Measurements from ENCODE around the gene CSRNP3.

CSRNP3 gene

DNA sequence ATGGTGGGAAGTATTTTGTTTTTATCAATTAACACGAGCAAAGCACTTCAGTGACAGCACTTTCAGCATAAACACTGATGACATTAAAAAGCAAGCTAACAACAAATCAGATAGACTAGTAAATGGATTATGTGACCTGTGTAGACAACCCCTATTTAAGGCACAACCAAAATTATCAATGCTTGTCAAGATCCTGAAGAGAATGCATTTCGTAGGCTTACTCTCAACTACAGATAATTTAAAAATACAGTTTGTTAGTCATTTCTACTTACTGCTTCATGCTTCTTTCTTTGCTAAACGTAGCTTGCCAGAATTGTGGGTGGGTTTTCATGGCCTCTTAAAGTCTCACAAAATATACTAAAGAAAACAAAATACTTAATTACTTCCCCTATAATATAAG lies 3.4 kb downstream of the CSRNP3 start:
- no peak for FAIRE-seq

DNA sequence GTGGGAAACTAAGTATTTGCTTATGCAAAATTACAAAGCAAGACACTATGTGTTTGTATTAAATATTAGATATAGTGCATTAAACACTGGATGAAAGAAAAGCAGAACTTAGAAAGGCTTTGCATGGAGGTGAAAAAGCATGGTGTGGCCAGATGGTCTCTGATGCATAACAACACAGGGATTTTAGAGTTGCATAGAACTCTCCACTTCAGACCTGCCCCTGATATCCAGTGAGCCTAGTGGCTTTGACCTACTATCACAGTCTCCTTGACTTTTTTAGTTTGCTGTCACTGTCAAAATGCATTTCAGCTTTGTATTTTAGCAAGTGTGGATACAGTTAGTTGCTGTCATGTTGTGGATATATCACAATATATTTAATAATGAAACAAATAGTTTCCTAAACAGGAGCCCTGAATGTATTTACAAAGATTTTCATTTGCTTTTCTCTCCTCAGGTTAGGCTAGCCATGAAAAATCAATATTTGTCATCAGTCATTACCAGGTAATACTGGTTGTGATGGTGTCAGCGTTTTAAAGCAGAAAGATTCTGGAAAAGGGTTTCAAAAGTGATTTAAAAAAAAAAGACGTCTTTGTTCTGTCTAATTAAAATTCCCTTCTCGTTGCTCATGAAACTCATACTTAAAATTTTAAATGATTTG lies 5.2 kb downstream of the CSRNP3 start:
- FAIRE-seq = no peak

DNA sequence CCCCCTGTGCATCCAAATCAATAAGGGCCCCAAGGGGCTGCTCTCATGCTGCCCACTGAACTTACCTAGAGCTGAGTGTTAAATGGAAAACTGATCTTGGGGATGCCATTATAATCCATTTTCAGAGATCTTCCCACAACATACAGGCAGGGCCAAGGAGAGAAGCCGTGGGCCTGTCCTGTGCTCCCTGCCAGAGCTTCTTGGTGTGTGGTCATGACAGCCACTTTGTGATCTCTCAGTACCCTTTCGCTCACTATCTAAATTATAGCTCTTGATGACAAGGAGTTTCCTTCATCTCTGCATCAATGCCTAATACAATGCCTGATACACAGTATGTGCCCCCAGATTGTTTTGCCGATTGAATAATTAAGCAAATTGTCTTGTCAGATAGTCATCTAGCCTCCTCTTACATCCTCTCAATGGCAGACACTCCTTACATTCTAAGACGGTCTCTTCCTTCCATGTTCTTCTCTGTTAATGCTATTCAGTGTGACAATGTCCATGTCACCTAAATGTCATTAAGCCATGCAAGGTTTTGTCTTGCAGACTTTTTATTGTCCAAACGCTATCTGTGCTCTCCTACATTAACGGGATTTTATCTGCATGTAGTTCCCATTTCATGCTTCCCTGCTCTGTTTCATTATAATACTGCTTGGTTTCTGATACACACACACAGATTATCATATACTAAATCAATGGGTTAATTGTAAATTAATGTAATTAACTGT lies 5.9 kb downstream of the CSRNP3 start:
- no peak for FAIRE-seq

DNA sequence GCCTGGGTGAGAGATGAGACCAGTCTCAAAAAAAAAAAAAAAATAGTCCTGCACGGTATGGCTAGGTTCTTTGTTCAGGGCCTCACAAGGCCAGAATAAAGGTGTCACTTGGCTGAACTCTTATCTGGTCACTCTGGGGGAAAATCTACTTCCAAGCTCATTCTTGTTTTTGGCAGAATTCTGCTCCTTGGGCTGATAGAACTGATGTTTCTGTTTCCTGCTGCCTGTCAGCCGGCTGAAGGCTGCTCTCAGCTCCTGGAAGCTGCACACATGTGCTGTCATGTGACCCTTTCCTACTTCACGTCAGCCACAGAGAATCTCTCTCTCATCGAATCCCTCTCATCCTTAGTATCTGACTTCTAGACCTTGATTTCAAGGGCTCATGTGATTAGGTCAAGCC lies 10.4 kb downstream of the CSRNP3 start:
- FAIRE-seq = no peak

DNA sequence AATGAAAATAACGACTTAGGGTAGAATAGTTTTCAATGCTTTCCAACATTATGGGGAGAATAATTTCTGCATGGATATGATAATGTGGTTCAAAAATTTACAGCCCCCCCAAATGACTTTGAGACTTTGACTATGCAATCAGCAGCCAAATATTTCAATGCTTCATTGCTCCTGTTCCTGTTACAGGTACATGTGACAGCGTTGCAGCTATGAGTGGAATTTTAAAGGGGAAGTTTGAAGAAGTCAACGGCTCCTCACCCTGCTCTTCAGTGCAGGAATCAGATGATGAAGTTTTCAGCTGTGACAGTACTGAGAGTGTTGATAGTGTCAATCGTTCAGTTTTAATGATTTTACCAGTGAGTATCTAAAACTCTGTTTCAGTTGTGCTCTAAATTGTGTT lies 25.1 kb downstream of the CSRNP3 start:
- FAIRE-seq = no peak

DNA sequence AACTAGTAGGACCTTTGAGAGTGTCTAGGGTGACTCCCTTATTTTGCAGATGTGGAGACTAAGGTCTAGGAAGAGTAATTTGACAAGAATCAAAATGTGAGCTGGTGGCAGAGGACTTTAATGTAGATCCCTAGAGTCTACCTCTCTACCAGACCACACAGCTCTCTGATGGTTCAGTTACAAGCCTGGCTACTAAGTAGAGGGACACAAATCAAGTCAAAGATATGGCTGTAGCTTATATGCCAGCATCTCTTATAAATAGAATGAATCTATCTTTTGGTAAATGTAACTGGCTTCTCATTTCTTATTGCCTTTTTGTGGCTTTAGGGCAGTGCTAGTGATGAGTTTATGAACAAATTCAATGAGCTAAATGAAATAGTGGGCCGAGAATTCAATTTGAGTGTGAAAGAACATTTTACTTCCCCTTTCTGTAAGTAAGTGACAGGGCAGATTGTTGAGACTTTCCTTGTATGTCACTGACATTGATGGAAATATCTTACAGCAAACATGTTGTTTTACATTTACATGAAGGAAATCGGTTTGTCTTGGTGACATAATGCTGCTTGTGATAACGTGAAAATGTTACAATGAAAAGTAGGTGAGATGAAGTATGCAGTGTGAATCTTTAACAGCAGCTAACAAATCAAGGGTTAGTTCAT lies 28.3 kb downstream of the CSRNP3 start:
- no peak for FAIRE-seq

DNA sequence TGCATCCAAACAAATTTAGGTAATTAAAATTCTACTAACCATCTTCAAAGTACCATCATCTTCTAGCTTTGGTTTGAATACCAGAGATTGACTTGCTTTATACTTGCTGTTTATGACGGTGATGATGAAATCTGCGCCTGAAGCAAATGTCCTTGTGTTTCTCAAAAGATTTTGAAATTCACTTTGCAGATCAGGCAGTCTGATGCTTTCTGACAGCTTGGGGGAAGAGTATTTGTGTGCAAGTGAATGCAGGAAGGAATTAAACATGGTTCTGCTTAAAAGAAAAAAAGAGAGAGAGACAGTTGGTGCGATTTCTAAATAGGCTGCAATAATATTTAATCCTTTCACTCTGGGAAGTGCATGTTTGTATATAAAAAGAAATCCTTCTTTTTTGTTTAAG lies 29.6 kb downstream of the CSRNP3 start:
- FAIRE-seq = no peak

DNA sequence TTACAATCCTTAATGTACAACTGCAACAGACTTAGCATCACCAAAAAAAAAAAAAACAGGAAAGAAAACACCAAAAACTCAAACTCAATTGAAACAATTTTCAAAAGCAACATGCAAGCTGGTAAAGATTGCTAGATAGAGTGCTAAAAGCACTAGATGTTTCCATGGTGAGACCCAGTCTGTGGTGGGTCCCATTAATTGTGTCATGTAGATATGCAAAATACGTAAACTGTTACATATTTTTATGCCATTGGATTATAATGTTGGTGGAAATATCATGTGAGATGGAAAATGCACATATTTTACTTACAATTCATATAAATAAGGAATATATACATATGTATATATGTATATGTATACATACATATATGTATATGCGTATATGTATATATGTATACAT lies 30.5 kb downstream of the CSRNP3 start:
- FAIRE-seq = no peak

DNA sequence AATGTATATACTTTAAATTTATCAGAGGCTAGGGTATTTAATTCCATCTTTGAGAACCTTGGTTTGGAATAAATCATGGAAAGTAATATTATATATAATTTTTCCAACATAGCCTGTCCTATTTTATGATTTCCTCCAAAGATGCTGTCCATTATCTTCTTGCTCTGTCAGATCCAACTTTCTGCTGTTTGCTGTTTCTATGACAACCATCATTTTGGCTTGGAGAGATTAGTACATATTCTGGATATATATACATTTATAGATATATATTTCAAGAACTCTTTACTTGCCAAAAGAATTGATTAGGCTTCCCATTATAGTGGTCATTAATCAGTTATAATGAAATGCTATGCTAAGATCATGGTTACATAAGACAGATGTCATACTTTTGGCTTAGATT lies 31.3 kb downstream of the CSRNP3 start:
- FAIRE-seq = no peak

DNA sequence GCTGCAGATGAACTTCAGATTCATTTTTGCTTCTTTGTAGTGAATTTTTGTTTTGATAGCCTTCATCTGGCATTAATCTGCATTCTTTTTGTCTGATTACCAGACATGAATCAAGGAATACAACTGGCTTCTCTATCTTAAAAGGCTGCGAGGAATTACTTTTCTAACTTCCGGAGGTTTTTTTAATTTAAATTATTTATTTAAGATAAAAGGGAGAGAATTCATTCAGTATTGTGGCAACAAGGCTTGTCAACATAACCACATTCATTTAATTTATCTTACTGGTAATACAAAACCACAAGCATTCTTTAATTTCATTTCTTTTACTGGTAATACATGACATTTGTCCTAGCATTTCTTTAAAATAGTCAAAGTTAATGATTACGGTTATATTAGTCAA lies 36.0 kb downstream of the CSRNP3 start:
- no peak for FAIRE-seq

DNA sequence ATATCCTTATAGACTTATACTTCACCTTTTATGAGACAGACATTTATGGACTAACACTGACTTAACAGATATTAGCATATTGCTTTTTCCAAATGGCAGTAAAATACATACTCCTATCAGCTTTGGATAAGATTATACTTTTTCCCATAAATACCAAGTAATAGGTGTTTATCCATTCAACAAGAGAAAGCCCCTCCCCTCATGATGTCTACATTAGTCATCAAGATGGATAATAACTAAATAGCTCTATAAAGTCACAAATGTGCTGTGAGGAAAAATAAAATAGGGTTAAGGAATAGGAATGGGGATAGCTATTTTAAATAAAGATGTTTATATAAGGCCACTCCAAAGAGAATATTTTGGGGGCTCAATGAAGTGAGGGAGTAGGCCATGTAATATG lies 39.4 kb downstream of the CSRNP3 start:
- FAIRE-seq = no peak

DNA sequence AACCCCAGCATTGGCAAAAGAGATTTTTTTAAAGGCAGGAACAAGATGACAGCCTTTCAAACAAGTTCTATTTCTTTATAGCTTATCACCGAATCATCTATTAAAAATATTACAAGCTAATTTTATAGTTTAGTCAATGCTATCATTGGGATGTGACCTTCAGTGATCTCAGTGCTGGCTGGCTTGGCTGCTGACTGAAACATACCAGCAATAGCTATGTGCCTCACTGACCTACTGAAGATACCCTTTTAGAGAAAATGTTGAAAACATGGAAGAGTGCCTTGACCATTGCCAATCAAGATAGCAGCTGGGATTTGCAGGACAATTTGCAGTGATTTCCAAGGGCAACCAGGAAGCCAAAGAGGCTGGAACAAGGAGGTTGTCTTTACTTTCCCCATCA lies 44.0 kb downstream of the CSRNP3 start:
- FAIRE-seq = no peak

DNA sequence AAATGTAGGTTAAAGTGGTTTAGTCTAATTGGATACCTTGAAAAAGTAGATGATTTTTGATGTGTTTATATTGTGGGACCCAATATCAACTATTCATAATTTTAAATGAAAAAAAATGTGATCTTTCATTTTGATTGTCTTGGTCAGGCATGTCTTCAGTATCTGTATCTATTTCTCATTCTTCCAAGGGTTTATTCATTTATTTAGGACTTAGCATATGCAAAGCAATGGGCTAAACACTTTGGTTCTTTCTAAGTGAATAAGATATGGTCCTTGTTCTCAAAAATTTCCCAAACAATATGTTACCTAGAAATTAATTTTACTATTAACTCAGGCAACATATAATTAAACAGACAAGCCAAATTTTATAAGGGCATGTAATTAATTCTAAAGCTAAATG lies 49.1 kb downstream of the CSRNP3 start:
- no peak for FAIRE-seq

DNA sequence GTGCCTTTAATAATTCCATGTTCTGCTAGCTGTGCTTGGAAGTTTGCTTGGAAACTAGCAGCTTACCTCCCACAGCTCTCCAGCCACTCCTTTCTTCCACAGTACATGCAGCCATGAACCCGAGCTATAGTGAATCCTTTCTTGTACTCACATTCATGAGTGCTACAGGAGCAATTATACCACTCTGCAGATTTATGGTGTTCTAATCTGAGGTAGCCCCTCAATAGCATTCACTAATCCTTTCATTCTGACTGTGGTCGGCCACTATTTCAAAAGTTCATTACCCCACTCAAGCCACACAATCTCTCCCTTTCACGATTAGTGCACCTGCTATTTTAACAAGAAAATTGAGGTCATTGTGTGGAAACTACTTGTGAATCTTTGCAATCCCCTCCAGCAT lies 53.2 kb downstream of the CSRNP3 start:
- FAIRE-seq = no peak

DNA sequence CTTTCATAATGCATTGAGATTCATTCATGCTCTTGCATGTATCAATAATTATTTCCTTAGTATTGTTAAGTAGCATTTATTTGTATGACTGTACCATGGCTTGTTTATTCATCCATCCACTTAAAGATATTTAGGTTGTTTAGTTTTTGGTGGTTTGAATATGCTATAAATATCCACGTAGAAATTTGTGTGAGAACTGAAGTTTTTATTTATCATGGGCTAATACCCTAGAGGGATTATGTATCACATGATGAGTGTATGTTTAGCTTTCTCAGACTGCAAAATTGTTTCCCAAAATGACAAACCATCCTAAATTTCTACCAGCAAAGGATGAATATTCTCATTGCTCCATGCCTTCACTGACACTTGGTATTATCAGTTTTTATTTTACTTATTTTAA lies 55.2 kb downstream of the CSRNP3 start:
- no peak for FAIRE-seq

DNA sequence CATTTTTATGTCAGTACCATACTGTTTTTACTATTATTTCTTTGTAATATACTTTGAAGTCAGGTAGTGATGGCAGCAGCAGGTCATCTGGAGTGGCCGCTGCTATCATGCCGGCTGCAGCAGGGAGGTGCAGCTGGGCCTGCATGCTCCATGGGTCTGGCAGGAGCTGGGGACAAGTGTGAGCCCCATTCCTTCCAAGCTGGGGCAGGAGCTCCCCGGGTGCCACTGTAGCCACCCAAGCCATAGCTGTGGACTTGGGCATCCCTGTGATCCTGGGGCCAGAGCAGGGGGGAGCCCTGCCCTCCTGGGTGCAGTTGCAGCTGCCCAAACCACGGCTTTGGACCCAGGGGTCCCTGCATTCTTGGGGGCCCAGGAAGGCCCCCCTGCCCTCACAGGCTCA lies 59.2 kb downstream of the CSRNP3 start:
- FAIRE-seq = no peak

DNA sequence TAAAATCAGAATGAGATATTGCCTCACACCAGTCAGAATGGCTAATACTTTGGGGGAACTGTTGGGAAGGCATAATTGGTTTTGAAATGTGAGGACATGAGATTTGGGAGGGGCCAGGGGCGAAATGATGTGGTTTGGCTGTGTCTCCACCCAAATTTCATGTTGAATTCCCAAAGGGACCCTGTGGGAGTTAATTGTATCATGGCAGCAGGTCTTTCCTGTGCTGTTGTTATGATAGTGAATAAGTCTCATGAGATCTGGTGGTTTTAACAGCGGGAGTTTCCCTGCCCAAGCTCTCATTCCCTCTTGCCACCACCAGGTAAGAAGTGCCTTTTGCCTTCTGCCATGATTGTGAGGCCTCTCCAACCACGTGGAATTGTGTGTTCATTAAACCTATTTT lies 59.6 kb downstream of the CSRNP3 start:
- FAIRE-seq = no peak

DNA sequence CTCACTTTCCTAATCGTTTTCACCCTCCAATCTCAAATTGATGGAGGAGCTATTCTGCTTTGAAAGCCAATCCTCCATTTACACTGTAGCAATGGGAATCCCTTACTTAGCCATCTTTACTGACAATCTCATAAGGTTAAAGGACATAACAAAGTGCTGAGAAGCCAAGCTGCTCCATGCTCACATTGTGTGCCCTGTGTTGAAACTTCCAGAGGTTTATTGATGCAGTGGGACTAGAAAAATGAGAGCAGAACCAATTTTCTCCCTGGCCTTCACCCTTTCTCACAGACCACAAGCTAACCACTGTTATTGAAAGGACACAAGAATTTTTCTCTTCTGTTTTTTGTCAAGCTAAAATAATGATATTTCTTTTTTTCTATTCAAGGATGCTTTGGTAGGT lies 63.8 kb downstream of the CSRNP3 start:
- no peak for FAIRE-seq

DNA sequence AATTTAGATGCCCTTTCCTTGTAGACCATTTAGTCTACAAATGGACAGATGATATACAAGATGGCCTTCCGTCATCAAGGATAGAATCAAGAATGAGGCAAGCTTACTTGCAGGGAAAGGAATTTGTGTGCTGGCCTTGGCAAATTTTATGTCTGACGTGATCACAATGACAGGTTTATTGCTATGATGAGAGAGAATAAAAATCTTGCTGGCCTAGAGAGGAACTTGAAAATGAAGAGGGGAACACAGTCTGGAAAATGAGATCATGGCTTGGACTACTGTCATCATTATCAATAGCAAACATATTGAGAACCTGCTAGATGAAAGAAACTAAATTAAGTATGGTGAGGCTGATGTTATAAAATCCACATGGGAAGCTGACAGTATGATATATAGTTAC lies 66.0 kb downstream of the CSRNP3 start:
- no peak for FAIRE-seq

DNA sequence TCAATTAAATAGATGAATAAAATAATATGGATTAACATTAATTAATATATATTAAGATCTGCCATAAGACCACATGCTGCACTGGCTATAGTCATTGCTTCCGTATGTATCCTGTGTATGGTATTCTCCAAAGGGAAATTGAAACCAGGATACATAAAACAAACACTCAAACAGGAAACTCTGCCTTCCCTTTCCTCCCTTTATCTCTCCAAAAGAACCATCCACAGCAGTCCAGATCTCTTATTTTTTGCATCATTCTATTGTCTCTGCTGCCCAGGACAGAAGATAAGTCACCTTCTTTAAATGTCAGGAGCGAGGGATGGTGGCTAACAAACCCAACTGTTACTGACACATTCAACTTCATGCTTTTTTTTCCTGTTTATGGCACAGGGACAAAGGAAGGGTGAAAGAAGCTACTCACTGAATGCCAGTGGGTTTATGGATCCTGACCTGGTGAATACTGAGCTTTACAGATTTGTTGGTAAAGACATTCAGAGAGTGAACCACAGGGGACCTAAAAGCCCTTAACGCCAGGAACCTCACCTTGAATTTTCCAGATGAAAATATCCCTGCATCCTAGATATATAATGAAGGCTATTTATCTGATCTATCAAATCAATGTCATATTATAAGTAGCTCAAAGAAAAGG lies 67.5 kb downstream of the CSRNP3 start:
- no peak for FAIRE-seq

DNA sequence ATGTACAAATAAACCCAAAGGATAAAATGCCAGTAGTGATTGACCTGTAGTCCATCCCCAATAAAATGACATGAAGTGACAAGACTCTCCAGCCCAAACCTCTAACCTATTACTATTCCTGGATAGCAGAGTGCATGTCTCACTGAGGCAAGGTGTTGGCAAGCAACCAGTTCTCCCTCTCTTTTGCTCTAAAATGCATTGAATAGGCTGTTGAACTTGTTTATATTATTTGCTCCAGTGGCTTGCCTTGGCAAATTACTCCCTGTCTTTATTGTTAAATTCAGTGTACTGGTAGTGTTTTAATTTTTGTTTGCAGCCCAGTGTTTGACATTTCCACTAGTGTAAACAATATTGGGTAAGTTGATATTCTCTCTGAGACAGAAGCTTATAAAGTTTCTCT lies 70.5 kb downstream of the CSRNP3 start:
- FAIRE-seq = no peak

DNA sequence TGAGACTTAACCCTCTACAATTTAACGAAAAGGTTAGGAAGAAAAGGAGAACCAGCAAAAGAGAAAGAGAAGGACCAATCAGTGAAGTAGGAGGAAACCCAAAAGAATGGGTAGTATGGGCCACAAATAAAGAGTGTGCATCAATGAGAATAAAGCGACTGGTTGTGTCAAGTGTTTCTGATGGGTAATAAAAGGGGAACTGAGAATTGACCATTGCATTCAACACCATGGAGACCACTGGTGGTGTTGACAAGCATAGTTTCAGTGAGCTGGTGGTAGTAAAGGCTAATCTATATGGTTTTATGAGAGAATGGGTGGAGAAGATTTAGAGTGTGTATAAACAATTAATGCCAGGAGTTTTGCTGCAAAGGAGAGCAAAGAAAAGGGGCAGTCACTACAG lies 75.4 kb downstream of the CSRNP3 start:
- FAIRE-seq = no peak

DNA sequence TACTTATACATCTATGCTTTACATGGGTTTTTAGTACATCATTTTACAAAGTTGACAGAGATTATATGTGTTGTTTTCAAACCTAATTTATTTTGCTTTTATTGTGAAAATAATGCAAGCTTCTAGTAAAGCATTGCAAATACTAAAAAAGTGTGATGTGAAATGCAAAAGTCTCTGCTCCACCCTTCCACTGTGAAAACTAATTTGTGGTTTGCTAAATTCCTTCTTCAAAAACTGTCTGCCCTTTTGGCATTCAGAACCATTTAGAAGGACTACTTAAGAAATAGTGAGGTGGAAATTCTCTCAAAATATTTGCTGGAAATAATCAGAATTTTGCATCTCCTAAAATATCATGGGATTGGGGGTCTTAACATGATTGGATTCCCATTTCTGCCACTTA lies 78.4 kb downstream of the CSRNP3 start:
- FAIRE-seq = no peak

DNA sequence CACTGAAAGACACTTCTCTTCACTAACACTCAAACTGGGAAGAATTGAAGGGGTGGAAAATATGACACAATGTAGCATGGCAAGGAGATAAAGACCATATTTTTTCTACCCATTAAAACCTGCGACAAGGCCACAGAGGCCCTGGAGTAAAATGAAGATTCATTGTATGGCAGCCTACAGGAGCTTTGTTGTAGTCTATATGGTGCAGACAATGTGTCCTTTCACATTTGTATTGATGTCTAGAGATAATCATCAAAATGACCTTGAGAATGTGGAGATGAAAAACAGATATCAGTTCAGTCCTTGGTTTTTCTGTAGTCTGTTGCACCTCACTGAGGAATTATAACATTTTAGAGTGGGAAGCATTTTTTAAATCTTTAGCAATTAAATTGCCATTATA lies 80.1 kb downstream of the CSRNP3 start:
- no peak for FAIRE-seq
